Spinal cord (tissue), 10 donors: Measurements from ENCODE around the gene THSD7A. TPM values are rescaled to one million over a fixed set of nuclear protein-coding genes. Genes with fewer than 3 reads are reported as not detected.

Experiments
- DNase-seq, 6 donors: peaks; one replicate each; pipeline versions ENCODE4 v3.0.0 to v3.0.0-alpha.2; 2013 to 2015; ENCODE audit warnings: low spot score in 6 of 6, low read depth in 4 of 6
- H3K27ac ChIP-seq: one replicate; pipeline ENCODE4 v1.5.1; 2013; ENCODE audit warnings: low read depth, low read length, control low read depth
- H3K27me3 ChIP-seq: one replicate; pipeline ENCODE4 v1.6.1; 2013; ENCODE audit warnings: low read length; ENCODE audit not compliant: control insufficient read depth, insufficient read depth
- H3K36me3 ChIP-seq: one replicate; pipeline ENCODE4 v1.6.1; 2013; ENCODE audit warnings: low read length; ENCODE audit not compliant: control insufficient read depth, insufficient read depth
- H3K4me1 ChIP-seq: one replicate; pipeline ENCODE4 v1.6.1; 2013; ENCODE audit warnings: low read length; ENCODE audit not compliant: control insufficient read depth, insufficient read depth
- H3K4me3 ChIP-seq: one replicate; pipeline ENCODE4 v1.5.1; 2013; ENCODE audit warnings: low read depth, low read length, control low read depth
- H3K9me3 ChIP-seq: one replicate; pipeline ENCODE4 v1.6.1; 2013; ENCODE audit warnings: low read length; ENCODE audit not compliant: control insufficient read depth, insufficient read depth
- WGBS: methylation state at CpG from one replicate; pipeline ENCODE4 v1.1.5; 2013; ENCODE audit warnings: missing lambda C conversion rate; ENCODE audit not compliant: insufficient coverage; 5-methylcytosine and 5-hydroxymethylcytosine counted together
- polyA plus RNA-seq, 2 donors: library from polyadenylated mRNA; unstranded; fragments of 120-200 nt; gene quantifications; one replicate each; pipeline ENCODE4 v1.2.1, GENCODE V29; 2013; ENCODE audit not compliant: insufficient read length in 2 of 2
- total RNA-seq, 2 donors: library from RNA; depleted of rRNA in 1 of 2; stranded (reverse); fragments of 120-200 nt in 1 of 2; fragments of >200 nt in 1 of 2; gene quantifications; one replicate each; pipeline versions ENCODE4 v1.2.3 to v1.2.4, GENCODE V29; 2013 to 2014
- donor health status: healthy.

Gene THSD7A
- total and polyA plus RNA-seq, 4 donors: 15.7 to 50.5 (median 20.4) TPM

DNA sequence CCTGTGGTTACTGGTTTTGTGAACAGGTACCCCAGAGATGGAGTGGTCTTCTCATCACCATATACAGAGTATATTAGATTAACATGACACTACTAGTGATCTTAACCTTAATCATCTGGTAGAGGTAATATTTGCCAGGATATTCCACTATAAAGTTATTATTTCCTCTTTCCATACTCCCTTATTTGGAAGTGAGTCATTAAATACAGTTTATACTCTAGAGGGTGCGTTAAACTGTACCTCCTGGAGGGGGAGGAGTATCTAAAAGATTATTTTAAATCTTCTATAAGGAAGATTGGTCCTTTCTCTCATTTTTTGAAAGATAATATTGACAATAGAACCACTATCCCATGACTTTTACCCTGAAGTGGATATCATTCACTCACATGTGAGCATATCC, 85.4 kb downstream of the THSD7A start:
- no peaks in the 10 kb centered on the region for H3K4me1 ChIP-seq
- DNase-seq: no peak
- no peak overlapping the region for H3K27ac ChIP-seq
- H3K4me3 ChIP-seq: no peak overlapping the region
- no peaks in the 10 kb centered on the region for H3K9me3 ChIP-seq
- H3K27me3 ChIP-seq: no peaks in the 10 kb centered on the region
- no peaks in the 10 kb centered on the region for H3K36me3 ChIP-seq
- WGBS: no CpG with 5 or more reads among the region's 1 CpG

- WGBS: 100% methylated on average over 1 of the region's 1 CpG
- H3K27ac ChIP-seq: no peak overlapping the region
- H3K4me1 ChIP-seq: no peaks in the 10 kb centered on the region
Observed at GRCh38 chr7:11743548-11743947, 88.5 kb downstream of the THSD7A start.

DNA sequence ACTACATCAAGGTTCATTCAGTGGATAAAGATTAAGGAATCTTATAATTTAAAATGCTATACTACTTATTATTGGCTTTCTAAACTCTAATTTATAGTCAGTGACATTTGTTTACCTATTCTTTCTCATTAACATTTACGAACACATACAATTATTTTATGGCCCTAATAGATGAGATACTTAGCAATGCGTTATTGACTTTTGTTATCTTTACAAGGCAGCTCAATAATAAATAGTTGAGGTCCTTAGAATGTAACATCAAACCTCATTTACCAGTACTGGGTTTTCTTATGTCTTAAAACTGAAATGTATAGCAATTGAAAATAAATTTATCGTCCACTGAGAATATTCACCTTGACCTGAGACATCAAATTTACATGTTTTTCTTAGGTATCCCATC, 89.0 kb downstream of the THSD7A start:
- no peak overlapping the region for H3K27ac ChIP-seq

More at GRCh38 chr7:11743548-11743947, 88.5 kb downstream of the THSD7A start:
- H3K9me3 ChIP-seq: no peaks in the 10 kb centered on the region
- DNase-seq: no peak
- H3K36me3 ChIP-seq: no peaks in the 10 kb centered on the region
- no peak overlapping the region for H3K4me3 ChIP-seq
- no peaks in the 10 kb centered on the region for H3K27me3 ChIP-seq

DNA sequence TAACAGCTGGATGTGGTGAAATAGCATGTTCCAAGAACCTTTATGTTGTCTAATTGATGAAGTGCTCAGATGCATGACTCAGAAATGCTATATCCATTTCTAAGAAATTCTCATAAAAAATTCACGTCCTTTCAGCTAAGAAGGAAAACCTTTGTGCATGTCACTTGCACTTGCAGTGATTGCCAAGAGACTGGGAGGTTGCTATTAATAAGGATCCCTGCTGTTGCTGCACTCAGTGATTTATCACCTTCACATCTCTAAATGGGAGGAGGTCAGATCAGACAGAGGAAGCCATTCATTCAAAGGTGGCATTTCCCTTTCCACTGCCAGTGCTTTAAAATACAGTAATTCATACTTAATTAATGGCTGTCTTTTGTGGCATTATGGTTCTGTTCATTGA, 89.5 kb downstream of the THSD7A start:
- Histone ChIP-seq H3K27ac (no peak overlapping the region), H3K36me3 (no peaks in the 10 kb centered on the region), H3K4me1 (no peaks in the 10 kb centered on the region), H3K4me3 (no peak overlapping the region), H3K9me3 (no peaks in the 10 kb centered on the region), H3K27me3 (no peaks in the 10 kb centered on the region)
- DNase-seq: peak in 4 of 6 donors; percentile 15 to 80 (median 36)
- no CpG with 5 or more reads among the region's 1 CpG for WGBS

More for the DNA sequence above, 89.0 kb downstream of the THSD7A start:
- H3K4me1 ChIP-seq: no peaks in the 10 kb centered on the region
- H3K27me3 ChIP-seq: no peaks in the 10 kb centered on the region
- H3K4me3 ChIP-seq: no peak overlapping the region
- no peaks in the 10 kb centered on the region for H3K36me3 ChIP-seq
- H3K9me3 ChIP-seq: no peaks in the 10 kb centered on the region
- WGBS: no CpG with 5 or more reads among the region's 3 CpGs
- DNase-seq: no peak

- Histone ChIP-seq H3K4me3 (no peak overlapping the region), H3K27ac (no peak overlapping the region), H3K9me3 (no peaks in the 10 kb centered on the region), H3K36me3 (no peaks in the 10 kb centered on the region), H3K27me3 (no peaks in the 10 kb centered on the region), H3K4me1 (no peaks in the 10 kb centered on the region)
- no peak for DNase-seq
Observed at GRCh38 chr7:11737723-11738122, 94.3 kb downstream of the THSD7A start.

- no CpG with 5 or more reads among the region's 4 CpGs for WGBS
- no peaks in the 10 kb centered on the region for H3K36me3 ChIP-seq
- H3K27me3 ChIP-seq: no peaks in the 10 kb centered on the region
- H3K4me3 ChIP-seq: no peak overlapping the region
- no peaks in the 10 kb centered on the region for H3K9me3 ChIP-seq
- DNase-seq: no peak
- H3K4me1 ChIP-seq: no peaks in the 10 kb centered on the region
- H3K27ac ChIP-seq: no peak overlapping the region
Observed at GRCh38 chr7:11732207-11732606, 99.8 kb downstream of the THSD7A start.

DNA sequence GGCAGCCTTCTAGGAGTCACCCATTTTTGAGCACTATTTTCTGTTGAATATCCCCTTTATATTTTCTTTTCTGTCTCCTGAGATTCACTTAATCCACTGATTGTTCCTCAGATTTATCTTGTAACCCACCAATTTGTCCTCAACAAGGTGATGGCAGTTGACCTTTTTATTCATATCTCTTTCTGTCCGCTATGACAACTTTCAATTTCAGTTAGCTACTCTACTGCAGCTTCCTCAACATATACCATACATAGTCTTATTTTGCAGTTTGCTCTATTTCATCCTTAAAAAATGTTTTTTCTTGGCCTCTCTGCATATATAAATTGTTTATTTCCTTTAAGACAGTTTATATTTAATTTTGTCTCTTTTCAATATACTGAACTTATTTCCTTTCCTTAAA, 101.3 kb downstream of the THSD7A start:
- Histone ChIP-seq H3K9me3 (no peaks in the 10 kb centered on the region), H3K4me1 (peaks cover 3% of the 10 kb centered on the region), H3K27me3 (no peaks in the 10 kb centered on the region), H3K27ac (no peak overlapping the region), H3K4me3 (no peak overlapping the region), H3K36me3 (no peaks in the 10 kb centered on the region)
- WGBS: 100% methylated on average over 1 of the region's 1 CpG
- DNase-seq: no peak

DNA sequence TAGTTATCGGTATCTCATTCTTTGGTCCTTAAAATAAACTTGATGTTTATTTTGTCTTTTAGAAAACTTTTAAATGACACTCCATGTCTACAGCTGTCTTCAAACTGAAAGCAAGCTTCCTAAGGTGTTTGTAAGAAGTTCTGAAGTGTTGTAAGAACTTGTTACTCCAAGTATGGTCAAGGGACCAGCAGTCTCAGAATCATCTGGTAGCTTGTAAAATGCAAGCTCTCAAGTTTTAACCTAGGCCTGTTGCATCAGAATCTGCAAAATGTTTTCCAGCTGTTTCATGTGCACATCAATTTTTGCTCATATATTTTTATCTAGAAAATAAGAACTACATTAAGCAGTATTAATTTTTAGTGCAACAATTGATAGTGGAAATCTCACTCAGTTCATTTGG, 104.1 kb downstream of the THSD7A start:
- Histone ChIP-seq H3K27ac (no peak overlapping the region), H3K27me3 (no peaks in the 10 kb centered on the region), H3K9me3 (no peaks in the 10 kb centered on the region), H3K4me1 (peaks cover 3% of the 10 kb centered on the region), H3K36me3 (no peaks in the 10 kb centered on the region), H3K4me3 (no peak overlapping the region)
- DNase-seq: no peak
- WGBS: no CpG with 5 or more reads among the region's 1 CpG

DNA sequence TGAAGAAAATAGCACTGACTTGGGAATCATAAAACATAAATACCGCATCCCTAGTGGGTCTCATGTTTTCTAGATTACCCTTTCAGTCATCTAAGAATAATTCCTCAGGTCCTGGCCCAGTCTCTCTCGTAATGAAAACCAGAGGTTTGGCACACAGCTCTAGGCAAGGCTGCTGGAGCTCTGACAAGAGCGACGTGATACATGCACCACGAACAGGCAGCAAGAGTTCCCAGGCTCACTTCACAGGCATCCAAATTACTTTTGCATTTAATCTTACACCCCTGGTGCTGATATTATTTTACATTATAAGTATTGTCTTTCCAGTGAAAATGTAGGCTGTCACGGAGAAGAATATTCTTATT, 105.2 kb downstream of the THSD7A start:
- DNase-seq: peak in 4 of 6 donors; percentile 15 to 67 (median 26)
- 57% methylated on average over 4 of the region's 6 CpGs for WGBS
- H3K4me3 ChIP-seq: no peak overlapping the region
- no peaks in the 10 kb centered on the region for H3K9me3 ChIP-seq
- H3K36me3 ChIP-seq: no peaks in the 10 kb centered on the region
- H3K27me3 ChIP-seq: no peaks in the 10 kb centered on the region
- no peak overlapping the region for H3K27ac ChIP-seq
- peaks cover 3% of the 10 kb centered on the region for H3K4me1 ChIP-seq

- no peak overlapping the region for H3K27ac ChIP-seq
- H3K4me1 ChIP-seq: peaks cover 3% of the 10 kb centered on the region
- H3K4me3 ChIP-seq: no peak overlapping the region
- WGBS: 71% methylated on average over 1 of the region's 7 CpGs
- no peaks in the 10 kb centered on the region for H3K27me3 ChIP-seq
- no peaks in the 10 kb centered on the region for H3K36me3 ChIP-seq
- DNase-seq: peak in 2 of 6 donors; percentile 20 to 89
- no peaks in the 10 kb centered on the region for H3K9me3 ChIP-seq
Observed at GRCh38 chr7:11726001-11726793, 105.8 kb downstream of the THSD7A start.
